SK-N-MC (cell line): Measurements from ENCODE around the gene CCM2.

Source experiments
- EZH2 ChIP-seq: fragments of 200-600 bp; sonication (generic); IDR thresholded peaks from one replicate; pipeline ENCODE4 v1.6.1; 2017; ENCODE audit warnings: antibody characterized with exemption
- POLR2AphosphoS5 ChIP-seq: IDR thresholded peaks from 2 replicates; pipeline ENCODE4 v1.6.1; 2012; ENCODE audit warnings: mild to moderate bottlenecking, low read depth, low read length, borderline replicate concordance

DNA sequence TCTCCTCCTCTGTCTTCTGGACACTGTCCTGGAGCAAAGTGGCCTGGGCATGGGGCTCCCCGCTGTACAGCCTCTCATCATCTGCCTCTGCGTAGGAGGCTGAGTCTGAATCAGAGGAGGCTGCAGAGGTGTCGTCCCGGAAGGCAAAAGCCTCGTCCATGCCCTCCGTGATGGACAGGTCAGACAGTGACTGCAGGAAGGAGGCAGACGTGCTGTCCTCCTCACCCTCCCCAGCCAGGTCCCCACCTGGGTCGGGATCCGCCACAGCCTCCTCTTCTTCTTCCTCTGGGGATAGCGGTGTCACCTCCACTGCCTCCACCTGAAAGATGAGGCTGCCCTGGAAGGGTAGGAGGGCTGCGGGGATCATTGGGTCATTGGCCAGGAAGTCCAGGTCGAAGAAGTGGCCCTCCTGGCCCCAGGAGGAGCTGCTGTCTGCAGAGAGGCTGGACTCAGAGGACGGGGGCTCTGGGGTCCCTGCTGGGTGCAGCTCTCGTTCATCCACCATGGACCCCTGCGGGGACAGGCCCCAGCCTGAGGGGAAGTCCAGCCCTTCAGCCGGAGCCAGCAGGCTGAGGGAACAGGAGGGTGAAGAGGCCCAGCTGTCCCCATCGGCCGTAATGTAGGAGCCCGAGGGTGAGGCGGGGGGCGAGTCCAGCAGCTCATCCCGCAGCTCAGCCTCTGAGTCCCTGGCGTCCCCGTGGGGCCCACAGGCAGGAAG is 85.1 kb downstream of the CCM2 start:
- TF ChIP-seq POLR2AphosphoS5: no peak
- no peak for TF ChIP-seq EZH2
